Cardiac septum (tissue), 1 donor: ENCODE data around the gene IGSF23. TPM values are rescaled to one million over a fixed set of nuclear protein-coding genes. Genes with fewer than 3 reads are reported as not detected.
"Not testable (repeated sequence)": the region's sequence is repeated elsewhere in the genome, so short reads cannot be mapped to it uniquely, and the experiment has no call there.

Experiments used
- DNase-seq: peaks from one replicate; pipeline ENCODE4 v3.0.0-alpha.2; 2020; ENCODE audit warnings: low spot score
- intact Hi-C: fragments of 100-400 bp; cut with DNase I; formaldehyde crosslinking; loops from one replicate; pipeline ENCODE4 v1.14.0; 2022
- microRNA-seq: library from miRNA; unstranded; fragments of <30 nt; microRNA quantifications from one replicate; pipeline ENCODE4 v1.2.0, GENCODE V29; 2020
- total RNA-seq: library from RNA; stranded (reverse); fragmentation: NEBNext Ultra II Directional; extraction: Animal tissue kit (Norgen Biotek cat#: 25700); gene quantifications from one replicate; pipeline ENCODE4 v1.2.1, GENCODE V29; 2021
- donor health status: DM: no; HTN: no; CAD: no.

IGSF23 gene
- total RNA-seq, 1 donor from 2014 or later = not detected

DNA sequence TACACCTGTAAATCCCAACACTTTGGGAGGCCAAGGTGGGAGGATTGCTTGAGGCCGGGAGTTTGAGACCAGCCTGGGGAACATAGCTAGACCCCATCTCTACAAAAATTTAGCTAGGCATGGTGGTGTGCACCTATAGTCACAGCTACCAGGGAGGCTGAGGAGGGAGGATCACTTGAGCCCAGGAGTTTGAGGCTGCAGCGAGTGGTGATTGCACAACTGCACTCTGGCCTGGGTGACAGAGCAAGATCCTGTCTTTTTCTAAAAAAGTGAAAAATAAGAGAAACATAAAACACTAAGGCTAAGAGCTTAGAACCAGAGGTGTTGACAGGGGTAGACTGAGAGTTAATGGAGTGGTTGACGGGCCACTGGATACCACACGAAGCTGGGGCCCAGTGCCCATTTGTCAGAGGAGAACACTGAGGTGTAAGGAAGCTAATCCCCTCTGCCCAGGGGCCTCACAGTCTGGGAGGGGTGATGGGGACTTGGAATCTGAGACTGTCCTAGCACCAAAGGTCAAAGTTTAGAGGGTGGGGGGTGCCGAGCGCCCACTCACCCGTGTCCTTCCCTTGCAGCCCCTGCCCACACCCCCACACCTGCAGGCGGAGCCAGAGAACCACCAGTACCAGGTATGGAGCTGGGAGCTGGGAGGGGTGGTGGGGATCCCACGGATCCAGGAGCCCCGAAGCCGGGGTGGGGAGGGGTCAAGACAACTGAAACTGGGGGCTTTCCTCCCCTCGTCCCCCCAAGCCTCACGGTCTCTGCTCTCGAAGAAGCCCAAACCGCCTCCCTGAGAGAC is 68.8 kb downstream of the IGSF23 start:
- intact Hi-C loops = no loop called here

DNA sequence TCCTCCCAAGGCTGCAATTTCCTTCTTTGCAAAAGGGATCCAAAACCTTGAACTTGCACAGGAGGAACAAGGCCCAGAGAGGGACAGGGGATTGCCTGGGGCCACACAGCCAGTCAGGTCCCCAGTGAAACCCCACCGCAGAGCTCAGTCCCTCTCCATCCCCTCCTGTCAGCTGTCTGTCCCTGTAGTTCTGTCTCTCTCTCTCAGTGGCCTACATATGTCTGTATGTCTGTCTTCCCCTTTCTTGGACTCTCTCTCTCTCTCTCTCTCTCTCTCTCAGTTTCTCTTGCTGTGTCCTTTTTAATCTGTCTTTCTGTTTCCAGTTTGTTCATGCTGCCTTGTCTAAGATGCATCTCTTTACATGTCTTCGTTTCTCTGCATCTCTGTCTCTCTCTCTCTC is 69.4 kb downstream of the IGSF23 start:
- no peak for DNase-seq
- intact Hi-C loops = no loop called here

More for the DNA sequence above, 68.8 kb downstream of the IGSF23 start:
- no peak for DNase-seq

DNA sequence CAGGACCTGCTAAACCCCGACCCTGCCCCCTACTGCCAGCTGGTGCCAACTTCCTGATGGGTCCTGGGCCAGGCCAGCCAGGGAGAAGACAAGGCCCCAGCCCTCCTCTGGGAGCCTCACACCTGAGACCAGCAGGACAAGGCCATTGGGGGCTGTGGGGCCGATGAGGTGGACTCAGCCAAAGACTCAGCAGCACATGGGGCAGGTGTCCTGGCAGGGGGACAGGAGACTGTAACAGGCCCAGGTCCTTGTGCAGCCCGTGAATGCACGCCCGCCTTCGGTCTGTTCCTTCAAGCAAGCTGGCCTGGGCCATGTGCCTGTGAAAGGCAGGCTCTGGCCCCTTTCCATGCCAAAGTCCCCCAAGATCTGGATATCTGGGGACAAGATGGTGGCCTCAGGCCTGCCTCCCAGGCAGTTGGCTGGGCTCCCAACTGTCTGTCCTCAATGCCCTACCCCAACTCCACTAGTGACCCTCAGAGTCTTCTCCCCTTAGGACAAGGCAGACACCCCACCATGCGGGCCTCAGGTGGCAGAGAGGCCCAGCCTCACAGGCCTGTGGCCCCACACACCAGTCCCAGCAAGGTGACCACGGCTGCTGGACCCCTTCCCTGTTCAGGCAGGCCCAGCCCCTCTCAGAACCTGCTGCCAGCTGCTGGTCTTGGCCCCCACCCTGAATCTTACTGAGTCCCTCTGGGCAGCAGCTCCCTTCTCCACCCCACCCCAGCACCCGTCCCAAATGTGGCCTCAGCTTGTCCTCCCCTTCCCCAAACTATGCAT is 70.3 kb downstream of the IGSF23 start:
- no peak for DNase-seq
- intact Hi-C loops = no loop called here

DNA sequence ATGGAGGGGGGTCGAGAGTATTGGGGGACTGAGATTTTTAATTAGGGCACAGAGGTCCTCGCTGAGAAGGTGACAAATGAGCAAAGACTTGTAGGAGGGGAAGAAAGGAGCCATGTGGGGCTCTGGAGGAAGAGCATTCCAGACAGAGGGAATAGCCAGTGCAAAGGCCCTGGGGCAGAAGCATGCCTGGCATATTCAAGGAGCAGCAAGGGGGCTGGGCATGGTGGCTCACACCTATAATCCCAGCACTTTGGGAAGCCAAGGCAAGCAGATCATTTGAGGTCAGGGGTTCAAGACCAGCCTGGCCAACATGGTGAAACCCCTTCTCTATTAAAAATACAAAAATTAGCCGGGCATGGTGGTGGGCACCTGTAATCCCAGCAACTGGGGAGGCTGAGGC is 71.0 kb downstream of the IGSF23 start:
- DNase-seq, intact Hi-C loops: not testable (repeated sequence)

DNA sequence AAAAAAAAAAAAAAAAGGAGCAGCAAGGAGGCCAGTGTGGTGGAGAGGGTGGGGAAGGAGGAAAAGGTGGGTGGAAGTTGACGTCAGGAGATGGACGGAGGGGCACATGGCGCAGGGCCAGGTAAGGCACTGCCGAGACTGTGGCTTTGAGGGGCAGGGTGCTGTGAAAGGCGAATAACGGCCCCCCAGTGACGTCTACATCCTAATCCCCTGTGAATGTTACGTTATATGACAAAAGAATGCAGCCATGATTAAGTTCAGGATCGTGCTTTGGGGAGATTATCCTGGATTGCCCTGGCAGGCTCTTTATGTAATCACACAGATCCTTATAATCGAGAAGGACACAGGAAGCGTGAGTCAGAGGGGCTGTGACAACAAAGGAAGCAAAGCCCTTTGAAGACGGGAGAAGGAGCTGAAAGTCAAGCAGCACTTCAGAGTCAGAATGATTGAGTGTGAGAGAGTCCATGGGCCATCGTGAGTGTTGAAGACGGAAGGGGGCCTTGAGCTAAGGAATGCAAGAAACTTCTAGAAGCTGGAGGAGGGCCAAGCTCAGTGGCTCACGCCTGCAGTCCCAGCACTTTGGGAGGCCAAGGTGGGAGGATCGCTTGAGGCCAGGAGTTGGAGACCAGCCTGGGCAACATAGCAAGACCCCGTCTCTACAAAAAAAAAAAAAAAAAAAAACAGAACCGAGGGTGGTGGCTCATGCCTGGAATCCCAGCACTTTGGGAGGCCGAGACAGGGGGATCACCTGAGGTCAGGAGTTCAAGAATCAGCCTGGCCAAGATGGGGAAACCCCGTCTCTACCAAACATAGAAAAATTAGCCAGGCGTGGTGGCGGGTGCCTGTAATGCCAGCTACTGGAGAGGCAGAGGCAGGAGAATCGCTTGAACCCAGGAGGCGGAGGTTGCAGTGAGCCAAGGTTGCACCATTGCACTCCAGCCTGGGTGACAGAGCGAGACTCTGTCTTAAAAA is 71.8 kb downstream of the IGSF23 start:
- intact Hi-C loops = no loop called here
- no peak for DNase-seq

DNA sequence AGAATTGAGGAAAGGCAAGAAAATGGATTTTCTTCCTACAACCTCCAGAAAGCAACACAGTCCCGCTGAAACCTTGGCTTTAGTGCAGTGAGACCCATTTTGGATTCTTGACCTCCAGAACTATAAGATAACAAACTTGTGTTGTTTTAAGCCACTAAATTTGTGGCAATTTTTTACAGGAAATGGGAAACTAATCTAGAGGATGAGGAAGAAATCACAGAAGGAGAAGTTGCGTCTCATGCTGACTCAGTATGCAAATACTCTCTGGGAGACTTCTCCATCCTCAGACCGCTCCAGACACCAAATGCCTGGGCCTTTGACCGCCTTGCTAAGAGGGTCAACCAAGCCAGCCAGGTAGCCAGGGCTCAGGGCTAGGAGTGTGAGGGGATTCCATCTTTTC is 72.5 kb downstream of the IGSF23 start:
- intact Hi-C loops = no loop called here
- DNase-seq = no peak

Small RNA genes within 50 kb of the gene (microRNA-seq; reads per million reads assigned to microRNA genes)
- not detected for gene MIR4531

Other genes with a start within 250 kb of the IGSF23 start
- gene ZNF285, start 212.0 kb upstream of the IGSF23 start, total RNA-seq = 3.0 TPM
- gene ZNF229, start 165.1 kb upstream of the IGSF23 start, total RNA-seq = 7.1 TPM
- 3.7 TPM for gene ZNF180, start 113.0 kb upstream of the IGSF23 start, total RNA-seq
- not detected for gene CEACAM20, start 83.9 kb upstream of the IGSF23 start, total RNA-seq
- gene PVR, start 30.3 kb downstream of the IGSF23 start, total RNA-seq = 44.0 TPM
- 7.6 TPM for gene CEACAM19, start 57.9 kb downstream of the IGSF23 start, total RNA-seq
- gene CEACAM16, start 85.6 kb downstream of the IGSF23 start, total RNA-seq = not detected
- gene BCL3, start 135.1 kb downstream of the IGSF23 start, total RNA-seq = 41.5 TPM
- gene CBLC, start 164.3 kb downstream of the IGSF23 start, total RNA-seq = not detected
- 86.8 TPM for gene BCAM, start 195.5 kb downstream of the IGSF23 start, total RNA-seq
- gene NECTIN2, start 232.7 kb downstream of the IGSF23 start, total RNA-seq = 60.0 TPM